ENCODE measurements around the gene PTTG1IP.

Gene PTTG1IP

DNA sequence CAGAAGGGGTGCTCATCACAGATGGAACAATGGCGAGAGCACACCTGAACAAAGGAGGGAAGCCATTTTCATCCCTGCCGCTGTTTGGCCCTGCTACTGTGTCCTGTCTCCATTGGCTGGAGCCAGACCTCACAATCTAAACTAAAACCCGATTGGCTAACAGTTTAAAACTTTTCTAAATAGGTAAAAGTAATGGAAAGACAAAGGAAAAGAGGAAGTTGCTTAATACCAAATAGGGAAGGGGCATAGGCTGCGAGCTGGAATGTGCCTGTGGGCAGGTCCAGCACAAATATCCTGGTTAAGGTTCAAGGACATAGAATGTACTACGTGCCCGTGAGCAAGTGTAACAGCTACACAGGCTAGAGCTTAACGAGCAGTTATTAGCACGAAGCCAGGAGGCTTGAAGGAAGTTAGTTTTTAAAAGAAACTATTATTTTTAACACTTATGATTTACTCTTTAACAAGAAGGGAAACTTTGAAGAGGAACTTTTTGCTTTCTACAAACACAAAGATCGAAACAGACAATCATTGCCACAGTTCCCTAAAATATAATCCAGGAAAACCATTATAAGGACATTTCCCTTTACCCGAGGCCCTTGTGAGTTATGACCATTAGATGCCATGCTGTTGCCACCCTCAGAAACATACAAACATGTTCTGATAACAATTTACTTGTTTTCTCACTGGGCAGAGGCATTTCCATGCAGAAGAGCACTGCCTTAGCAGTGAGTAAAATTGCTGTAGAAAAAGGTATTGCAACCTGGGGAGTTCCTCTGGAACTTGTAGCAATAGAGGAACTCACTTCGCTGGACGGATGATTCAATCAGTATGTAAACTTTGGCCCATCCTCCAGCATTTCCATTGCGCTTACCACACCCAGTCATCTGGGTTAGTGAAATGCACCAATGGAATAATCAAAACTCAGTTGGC, 4.8 kb upstream of the PTTG1IP start:
- TF ChIP-seq, protein P1, sequence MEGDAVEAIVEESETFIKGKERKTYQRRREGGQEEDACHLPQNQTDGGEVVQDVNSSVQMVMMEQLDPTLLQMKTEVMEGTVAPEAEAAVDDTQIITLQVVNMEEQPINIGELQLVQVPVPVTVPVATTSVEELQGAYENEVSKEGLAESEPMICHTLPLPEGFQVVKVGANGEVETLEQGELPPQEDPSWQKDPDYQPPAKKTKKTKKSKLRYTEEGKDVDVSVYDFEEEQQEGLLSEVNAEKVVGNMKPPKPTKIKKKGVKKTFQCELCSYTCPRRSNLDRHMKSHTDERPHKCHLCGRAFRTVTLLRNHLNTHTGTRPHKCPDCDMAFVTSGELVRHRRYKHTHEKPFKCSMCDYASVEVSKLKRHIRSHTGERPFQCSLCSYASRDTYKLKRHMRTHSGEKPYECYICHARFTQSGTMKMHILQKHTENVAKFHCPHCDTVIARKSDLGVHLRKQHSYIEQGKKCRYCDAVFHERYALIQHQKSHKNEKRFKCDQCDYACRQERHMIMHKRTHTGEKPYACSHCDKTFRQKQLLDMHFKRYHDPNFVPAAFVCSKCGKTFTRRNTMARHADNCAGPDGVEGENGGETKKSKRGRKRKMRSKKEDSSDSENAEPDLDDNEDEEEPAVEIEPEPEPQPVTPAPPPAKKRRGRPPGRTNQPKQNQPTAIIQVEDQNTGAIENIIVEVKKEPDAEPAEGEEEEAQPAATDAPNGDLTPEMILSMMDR (IDR thresholded peaks at IDR 0.05; ENCODE audit: low read depth, low read length, missing control alignments) = no peak
- DNase-seq (ENCODE audit: low read depth) = no peak
- no peak overlapping the region for H3K4me3 ChIP-seq (ENCODE audit: low read depth, low read length)

DNA sequence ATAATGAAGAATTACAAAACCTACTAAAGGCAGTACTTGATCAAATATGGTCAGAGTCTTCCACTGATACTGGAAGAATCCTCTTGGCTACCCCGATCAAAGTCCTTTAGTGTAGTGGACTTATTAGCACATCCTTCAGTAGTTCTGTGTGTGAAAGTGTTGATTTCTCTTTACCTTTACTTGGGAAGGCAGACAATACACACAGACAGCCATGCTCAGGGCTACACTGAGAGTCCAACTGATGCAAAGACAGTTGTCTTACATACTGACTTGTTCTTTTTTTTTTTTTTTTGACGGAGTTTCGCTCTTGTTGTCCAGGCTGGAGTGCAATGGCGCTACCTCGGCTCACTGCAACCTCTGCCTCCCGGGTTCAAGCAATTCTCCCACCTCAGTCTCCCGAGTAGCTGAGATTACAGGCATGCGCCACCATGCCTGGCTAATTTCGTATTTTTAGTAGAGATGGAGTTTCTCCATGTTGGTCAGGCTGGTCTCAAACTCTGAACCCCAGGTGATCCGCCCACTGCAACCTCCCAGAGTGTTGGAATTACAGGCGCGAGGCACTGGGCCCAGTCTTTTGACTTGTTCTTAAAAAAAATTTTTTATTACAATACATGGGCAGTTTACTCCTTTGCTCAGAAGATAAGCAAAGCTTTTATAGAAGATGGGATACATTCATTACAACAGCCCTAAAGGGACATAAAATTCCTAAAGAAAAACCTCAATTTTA, 3.5 kb upstream of the PTTG1IP start:
- no peak for DNase-seq (ENCODE audit: low read depth)
- H3K4me3 ChIP-seq (ENCODE audit: low read depth, low read length) = no peak overlapping the region
- TF ChIP-seq, protein P1 (IDR thresholded peaks at IDR 0.05; ENCODE audit: low read depth, low read length, missing control alignments) = no peak

DNA sequence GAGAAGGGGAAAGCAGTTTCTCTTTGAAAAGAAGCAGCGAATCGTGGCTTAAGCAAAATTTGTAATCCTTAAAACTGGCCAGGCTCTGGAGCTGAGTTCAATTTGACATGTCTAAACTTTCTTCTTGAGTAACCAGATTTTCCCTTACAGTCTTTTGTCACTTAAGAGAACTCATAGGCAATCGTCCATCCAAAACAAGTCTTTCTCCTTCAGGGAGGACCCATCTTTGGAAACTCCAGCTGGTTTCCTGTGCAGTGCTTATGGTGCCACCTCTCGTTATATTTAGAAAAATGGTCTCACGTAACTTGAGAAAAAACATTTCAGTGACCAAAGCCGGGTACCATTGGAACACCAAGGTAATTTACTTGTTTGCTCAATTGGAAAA, 1.8 kb upstream of the PTTG1IP start:
- H3K4me3 ChIP-seq (ENCODE audit: low read depth, low read length) = peak overlapping the region; percentile 71
- no peak for DNase-seq (ENCODE audit: low read depth)
- TF ChIP-seq, protein P1 (IDR thresholded peaks at IDR 0.05; ENCODE audit: low read depth, low read length, missing control alignments) = no peak

DNA sequence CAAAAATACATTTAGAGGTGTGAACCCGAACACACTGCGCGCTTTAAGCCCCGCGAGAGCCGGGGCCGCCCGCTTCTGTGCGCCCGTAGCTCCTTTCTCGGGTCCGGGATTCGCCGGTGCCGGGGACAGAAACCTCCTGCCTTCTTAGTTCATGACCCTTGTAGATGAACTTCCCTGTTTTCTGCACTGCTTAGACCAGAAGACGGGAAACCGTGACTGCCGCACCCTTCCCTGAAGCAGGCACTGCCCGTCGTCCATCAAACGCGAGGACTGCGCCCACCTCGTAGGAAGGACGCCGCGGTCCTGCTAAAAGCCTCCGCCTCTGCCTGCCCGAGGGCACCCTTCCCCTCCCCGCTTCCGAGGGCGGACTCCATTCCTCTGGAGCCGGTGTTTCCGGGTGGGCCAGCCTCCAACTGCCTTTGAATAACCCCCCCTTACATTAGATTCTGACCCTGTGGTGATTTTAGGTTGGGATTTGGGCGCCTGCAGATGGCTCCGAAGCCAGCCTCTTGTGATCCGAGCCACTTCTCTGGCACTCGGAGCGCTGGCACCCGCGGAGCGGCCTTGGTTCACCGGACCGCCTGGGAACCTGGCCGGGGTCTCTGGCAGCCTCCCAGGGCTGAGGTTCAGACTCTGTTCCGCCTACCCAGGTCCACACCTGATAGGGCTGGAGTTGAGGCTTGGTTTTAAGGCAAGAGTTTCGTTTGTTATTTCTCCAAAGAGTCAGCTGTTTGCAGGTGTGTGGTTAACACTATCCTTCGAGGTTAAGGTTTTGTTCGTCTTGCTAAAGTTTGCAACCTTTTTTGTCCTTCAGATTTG, 1.2 kb upstream of the PTTG1IP start:
- peak overlapping the region; percentile 71 for H3K4me3 ChIP-seq (ENCODE audit: low read depth, low read length)
- TF ChIP-seq, protein P1 (IDR thresholded peaks at IDR 0.05; ENCODE audit: low read depth, low read length, missing control alignments) = no peak
- no peak for DNase-seq (ENCODE audit: low read depth)

DNA sequence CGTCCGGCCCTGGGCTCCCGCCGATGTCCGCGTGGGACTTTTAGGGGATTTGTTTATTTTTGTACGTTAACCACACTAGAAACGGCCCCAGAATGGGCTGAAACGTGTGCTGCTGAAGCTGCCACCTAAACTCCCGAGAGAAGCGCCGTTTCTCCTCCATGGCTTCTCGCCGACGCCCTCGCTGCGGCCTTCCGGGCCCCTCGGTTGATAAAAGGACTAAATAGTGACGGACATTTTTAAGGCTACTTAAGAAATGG, 678 bp upstream of the PTTG1IP start:
- TF ChIP-seq, protein P1 (IDR thresholded peaks at IDR 0.05; ENCODE audit: low read depth, low read length, missing control alignments) = no peak
- DNase-seq (ENCODE audit: low read depth) = no peak
- peak overlapping the region; percentile 71 for H3K4me3 ChIP-seq (ENCODE audit: low read depth, low read length)

DNA sequence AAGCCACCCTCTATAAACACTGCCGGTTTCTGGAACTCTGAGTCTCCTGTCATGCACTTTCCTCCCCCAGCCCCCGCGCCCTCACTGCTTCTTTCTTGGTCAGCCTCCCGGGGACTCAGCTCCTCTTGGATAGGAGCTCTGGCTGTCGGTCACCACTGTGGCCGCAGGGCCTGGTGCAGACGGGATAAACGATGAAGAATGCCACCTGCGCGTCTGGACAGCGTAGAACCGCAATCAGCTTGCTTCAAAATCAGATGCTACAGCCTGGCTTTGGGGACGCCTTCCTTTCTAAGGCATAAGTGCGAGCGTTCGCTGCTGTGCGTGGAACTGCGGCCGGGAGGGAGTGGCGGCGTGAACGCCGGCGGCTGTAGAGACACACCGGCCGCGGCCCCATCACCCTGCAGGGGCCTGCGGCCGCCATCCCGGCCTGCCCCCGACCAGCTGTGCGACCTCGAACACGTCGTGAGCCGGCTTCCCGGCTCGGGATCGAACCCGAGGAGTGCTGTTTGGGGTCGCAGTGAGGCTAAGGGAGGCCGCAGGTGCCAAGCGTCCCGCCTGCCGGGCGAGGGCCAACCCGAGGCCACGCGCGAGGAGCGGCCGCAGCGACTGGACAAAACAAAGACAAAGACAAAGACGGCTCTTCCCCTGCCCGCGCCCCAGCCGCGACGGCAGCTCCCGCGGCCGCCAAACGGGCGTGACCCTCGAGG, 688 bp downstream of the PTTG1IP start:
- H3K4me3 ChIP-seq (ENCODE audit: low read depth, low read length) = peak overlapping the region; percentile 98
- TF ChIP-seq, protein P1 (IDR thresholded peaks at IDR 0.05; ENCODE audit: low read depth, low read length, missing control alignments) = no peak
- no peak for DNase-seq (ENCODE audit: low read depth)

All from GM12864 (cell line).